NCI-H2107 (cell line): ENCODE measurements around the gene CTDSP2.
"Not testable (repeated sequence)": the region's sequence is repeated elsewhere in the genome, so short reads cannot be mapped to it uniquely, and the experiment has no call there.

ENCODE experiments used
- DNase-seq: peaks from one replicate; lab custom pipeline; 2025; lab: John Stamatoyannopoulos, UW

The CTDSP2 gene

GRCh38 chr12:57881475-57881874 is 34.9 kb upstream of the CTDSP2 start:
- DNase-seq: no peak

GRCh38 chr12:57881035-57881434 is 34.5 kb upstream of the CTDSP2 start:
- DNase-seq: not testable (repeated sequence)

GRCh38 chr12:57877876-57878275 is 31.3 kb upstream of the CTDSP2 start:
- DNase-seq: no peak

GRCh38 chr12:57875753-57876547 is 29.4 kb upstream of the CTDSP2 start:
- DNase-seq: no peak

- DNase-seq: no peak
Observed at GRCh38 chr12:57874166-57875108, 27.9 kb upstream of the CTDSP2 start.

- DNase-seq: no peak
Observed at GRCh38 chr12:57872362-57872761, 25.8 kb upstream of the CTDSP2 start.

GRCh38 chr12:57869927-57870318 is 23.4 kb upstream of the CTDSP2 start:
- DNase-seq: no peak

- peak; percentile 68 for DNase-seq
Observed at GRCh38 chr12:57869298-57869926, 22.9 kb upstream of the CTDSP2 start.

GRCh38 chr12:57868851-57869268 is 22.3 kb upstream of the CTDSP2 start:
- DNase-seq: peak; percentile 84

- DNase-seq: no peak
Observed at GRCh38 chr12:57868221-57868620, 21.7 kb upstream of the CTDSP2 start.

- no peak for DNase-seq
Observed at GRCh38 chr12:57866308-57867019, 19.9 kb upstream of the CTDSP2 start.

- no peak for DNase-seq
Observed at GRCh38 chr12:57865084-57865751, 18.7 kb upstream of the CTDSP2 start.

GRCh38 chr12:57864442-57865083 is 18.0 kb upstream of the CTDSP2 start:
- DNase-seq: no peak

- DNase-seq: no peak
Observed at GRCh38 chr12:57863676-57864075, 17.1 kb upstream of the CTDSP2 start.

- no peak for DNase-seq
Observed at GRCh38 chr12:57861967-57862366, 15.4 kb upstream of the CTDSP2 start.

GRCh38 chr12:57860883-57861282 is 14.4 kb upstream of the CTDSP2 start:
- not testable (repeated sequence) for DNase-seq

GRCh38 chr12:57859121-57859520 is 12.6 kb upstream of the CTDSP2 start:
- no peak for DNase-seq

- DNase-seq: not testable (repeated sequence)
Observed at GRCh38 chr12:57858123-57858522, 11.6 kb upstream of the CTDSP2 start.

- no peak for DNase-seq
Observed at GRCh38 chr12:57854965-57855364, 8.4 kb upstream of the CTDSP2 start.

GRCh38 chr12:57853864-57854556 is 7.5 kb upstream of the CTDSP2 start:
- DNase-seq: no peak
